Hematopoietic multipotent progenitor cell treated with erythropoietin and hydrocortisone succinate and interleukin-3 and kit ligand, for 15 days (in vitro differentiated cells): Measurements from ENCODE around the gene TEX29.

ENCODE experiments used
- DNase-seq: peaks from one replicate; pipeline ENCODE4 v3.0.0-alpha.2; 2015; ENCODE audit warnings: low spot score

Gene TEX29

DNA sequence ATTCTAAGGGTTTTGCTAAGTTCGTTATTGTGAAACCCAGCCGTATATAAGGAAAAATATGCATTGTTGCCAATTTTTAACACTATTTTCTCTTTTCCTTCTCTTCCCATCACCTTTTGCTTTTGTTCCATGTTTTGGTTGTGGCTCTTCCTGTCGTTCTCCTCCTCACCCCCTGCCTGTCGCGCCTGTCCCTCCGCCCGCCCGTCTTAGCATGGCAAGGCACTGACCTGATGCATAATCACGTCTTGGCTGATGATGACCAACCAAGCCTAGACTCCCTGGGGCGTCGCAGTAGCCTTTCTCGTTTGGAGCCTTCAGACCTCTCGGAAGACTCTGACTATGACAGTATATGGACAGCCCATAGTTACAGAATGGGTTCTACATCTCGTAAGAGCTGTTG is 28.5 kb upstream of the TEX29 start:
- no peak for DNase-seq

GRCh38 chr13:111292710-111293485 is 27.5 kb upstream of the TEX29 start:
- DNase-seq = no peak

GRCh38 chr13:111295886-111296285 is 24.6 kb upstream of the TEX29 start:
- no peak for DNase-seq

DNA sequence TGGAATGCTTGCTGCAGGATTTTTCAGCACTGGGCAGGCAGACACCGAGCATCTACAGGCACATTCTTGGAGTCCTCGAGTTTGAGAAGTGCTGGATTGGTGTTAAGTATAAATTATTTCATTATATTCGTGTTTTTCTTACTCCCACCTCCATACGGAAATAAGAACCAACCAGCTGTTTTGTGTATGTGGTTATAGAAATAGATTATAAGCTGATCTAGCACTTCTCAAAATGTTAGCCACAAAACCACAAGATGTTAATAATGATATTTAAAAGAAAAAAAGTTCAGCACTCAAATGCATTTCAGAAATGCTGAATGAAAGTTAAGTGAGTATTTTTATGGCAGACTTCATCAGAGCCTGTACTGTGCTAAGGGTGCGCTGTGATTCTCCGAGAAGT is 24.0 kb upstream of the TEX29 start:
- DNase-seq = no peak

- no peak for DNase-seq
Observed at GRCh38 chr13:111298214-111298975, 22.0 kb upstream of the TEX29 start.

DNA sequence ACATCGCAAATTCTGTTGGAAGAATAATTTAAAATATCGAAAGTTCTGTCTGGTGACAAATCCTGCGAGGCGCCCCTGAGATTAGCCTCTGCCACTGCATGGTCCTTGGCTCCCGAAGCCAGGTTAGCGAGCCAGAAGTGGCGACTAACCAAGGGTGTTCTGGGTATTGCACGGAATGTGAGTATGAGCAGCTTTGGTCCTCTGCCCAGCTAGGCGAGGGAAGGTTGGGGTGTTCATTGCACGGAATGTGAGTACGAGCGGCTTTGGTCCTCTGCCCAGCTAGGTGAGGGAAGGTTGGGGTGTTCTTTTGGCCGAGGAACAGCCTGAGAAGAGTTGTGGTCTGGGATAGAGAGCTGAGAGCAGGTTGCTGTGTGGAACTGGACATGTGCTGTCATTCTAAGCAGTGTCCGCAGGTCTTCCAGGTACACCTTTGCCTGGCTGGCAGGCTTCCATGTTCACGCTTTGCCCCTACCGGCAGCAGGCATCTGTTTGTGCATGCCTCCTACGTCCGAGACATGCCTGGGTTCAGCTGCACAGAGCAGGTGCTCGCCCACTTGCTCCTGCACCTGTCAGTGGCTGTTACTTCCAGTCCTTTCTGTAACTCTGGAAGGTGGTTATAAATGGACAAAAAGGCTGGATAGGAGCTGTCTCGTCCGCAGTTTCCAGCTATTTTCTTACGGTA is 18.3 kb upstream of the TEX29 start:
- DNase-seq = no peak

- no peak for DNase-seq
Observed at GRCh38 chr13:111303559-111303958, 16.9 kb upstream of the TEX29 start.

- DNase-seq = no peak
Observed at GRCh38 chr13:111304041-111304544, 16.3 kb upstream of the TEX29 start.

- no peak for DNase-seq
Observed at GRCh38 chr13:111304603-111305289, 15.7 kb upstream of the TEX29 start.

- no peak for DNase-seq
Observed at GRCh38 chr13:111312944-111313590, 7.4 kb upstream of the TEX29 start.

- no peak for DNase-seq
Observed at GRCh38 chr13:111313911-111314425, 6.5 kb upstream of the TEX29 start.

GRCh38 chr13:111314852-111315251 is 5.6 kb upstream of the TEX29 start:
- no peak for DNase-seq

DNA sequence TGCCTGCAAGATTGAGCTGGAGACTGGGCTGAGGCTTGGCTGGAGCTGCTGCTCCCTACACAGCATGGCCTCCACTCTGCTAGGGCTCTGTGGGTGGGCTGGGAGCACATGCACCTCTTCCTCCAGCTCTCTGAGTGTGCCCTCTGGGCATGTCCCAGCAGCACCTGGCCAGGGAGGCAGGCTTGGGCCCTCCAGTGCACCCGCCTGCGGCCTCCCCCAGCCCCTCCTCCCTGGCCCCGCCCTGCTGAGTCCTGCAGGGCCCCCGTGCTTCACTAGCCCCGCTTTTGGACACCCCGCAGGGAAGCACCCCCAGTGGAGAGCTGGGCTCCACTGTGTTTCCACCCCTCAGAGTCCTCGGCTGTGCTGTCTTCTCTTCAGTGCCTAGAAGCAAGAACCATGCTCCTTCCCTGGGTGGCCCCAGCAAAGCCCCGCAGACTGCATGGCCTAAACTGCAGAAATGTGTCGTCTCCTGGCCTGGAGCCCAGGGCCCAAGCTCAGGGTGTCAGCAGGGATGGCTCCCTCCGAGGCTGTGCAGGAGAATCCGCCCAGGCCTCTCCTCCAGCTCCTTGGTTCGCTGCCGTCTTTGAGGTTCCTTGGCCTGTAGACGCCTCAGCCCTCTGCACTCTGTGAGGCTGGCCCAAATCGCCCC is 5.0 kb upstream of the TEX29 start:
- no peak for DNase-seq

GRCh38 chr13:111316161-111316730 is 4.2 kb upstream of the TEX29 start:
- no peak for DNase-seq

GRCh38 chr13:111317042-111317550 is 3.3 kb upstream of the TEX29 start:
- DNase-seq = no peak

- DNase-seq = no peak
Observed at GRCh38 chr13:111317571-111318345, 2.7 kb upstream of the TEX29 start.

DNA sequence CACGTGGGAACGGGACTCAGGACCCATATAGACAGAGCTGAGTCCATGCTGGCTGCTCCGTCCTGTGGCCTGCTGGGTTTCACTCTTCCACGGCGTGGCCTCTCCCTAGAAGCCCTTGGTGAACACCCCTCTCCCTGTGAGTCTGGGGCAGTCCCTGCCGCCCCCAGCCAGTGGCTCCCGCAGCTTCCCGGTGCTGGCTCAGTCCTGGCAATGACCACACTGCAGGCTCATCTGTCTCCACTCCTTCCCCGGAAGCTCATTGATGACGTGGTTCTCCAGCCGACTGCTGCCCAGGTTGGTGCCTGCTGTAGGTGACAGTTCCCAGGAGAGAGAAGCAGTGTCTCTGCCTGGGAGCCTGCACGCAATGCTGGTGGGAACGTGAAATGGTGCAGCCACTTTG is 2.1 kb upstream of the TEX29 start:
- no peak for DNase-seq

GRCh38 chr13:111319521-111319920 is 921 bp upstream of the TEX29 start:
- DNase-seq = no peak
